HTR-8/SVneo (cell line): Measurements from ENCODE around the gene LY6G6C.

ENCODE experiments used
- DNase-seq: peaks from one replicate; pipeline ENCODE4 v3.0.0; 2011; ENCODE audit warnings: low spot score, mixed read lengths; ENCODE audit not compliant: insufficient read length
- FAIRE-seq: peaks from 2 replicates; lab custom pipeline; 2011; peaks lifted over from hg19 to GRCh38; lab: Jason Lieb, UNC

LY6G6C gene

GRCh38 chr6:31728767-31729514 is 7.4 kb upstream of the LY6G6C start, which contains the start of gene DDAH2:
TSS of gene DDAH2 (minus strand) at chr6:31729299. CDS start at chr6:31729161, 138 bp downstream.
- FAIRE-seq, result no peak
- DNase-seq, result no peak

GRCh38 chr6:31727717-31728671 is 6.4 kb upstream of the LY6G6C start:
- FAIRE-seq, result no peak
- DNase-seq, result no peak

DNA sequence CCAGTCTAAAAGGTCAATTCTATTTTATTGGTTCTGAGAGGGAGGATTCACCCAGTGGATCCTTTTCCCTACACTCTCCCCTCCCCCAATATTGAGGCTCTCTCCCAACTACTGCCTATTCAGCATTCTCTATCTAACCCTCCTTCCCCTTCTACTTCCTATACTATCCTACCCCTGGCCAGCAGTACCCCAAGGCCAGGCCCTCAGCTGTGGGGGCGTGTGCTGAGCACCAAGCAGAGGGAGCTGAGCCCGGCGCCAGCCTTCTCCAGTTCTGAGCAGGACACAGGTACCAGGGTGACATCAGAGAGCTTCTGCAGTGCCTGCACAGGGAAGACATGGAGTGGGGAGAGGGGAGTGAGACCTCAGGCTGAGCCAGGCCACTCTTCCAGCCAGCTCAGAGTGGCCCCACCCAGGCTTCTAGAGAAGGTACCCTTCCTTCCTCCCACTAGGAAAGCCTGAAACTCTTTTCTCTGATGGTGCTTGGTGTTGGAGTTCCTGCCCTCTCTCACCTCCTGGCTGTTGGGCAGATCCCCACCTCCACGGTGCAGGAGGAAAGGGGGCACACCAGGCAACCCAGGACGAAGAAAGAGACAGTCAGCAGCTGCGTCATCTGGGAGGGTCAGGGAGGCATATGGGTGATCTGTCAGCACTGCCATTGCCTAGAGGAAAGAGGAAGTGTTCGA is 5.6 kb upstream of the LY6G6C start:
- DNase-seq, result no peak

GRCh38 chr6:31725502-31726350 is 4.2 kb upstream of the LY6G6C start:
- DNase-seq (no peak), FAIRE-seq (no peak)

More for the DNA sequence above, 5.6 kb upstream of the LY6G6C start:
- FAIRE-seq, result no peak

DNA sequence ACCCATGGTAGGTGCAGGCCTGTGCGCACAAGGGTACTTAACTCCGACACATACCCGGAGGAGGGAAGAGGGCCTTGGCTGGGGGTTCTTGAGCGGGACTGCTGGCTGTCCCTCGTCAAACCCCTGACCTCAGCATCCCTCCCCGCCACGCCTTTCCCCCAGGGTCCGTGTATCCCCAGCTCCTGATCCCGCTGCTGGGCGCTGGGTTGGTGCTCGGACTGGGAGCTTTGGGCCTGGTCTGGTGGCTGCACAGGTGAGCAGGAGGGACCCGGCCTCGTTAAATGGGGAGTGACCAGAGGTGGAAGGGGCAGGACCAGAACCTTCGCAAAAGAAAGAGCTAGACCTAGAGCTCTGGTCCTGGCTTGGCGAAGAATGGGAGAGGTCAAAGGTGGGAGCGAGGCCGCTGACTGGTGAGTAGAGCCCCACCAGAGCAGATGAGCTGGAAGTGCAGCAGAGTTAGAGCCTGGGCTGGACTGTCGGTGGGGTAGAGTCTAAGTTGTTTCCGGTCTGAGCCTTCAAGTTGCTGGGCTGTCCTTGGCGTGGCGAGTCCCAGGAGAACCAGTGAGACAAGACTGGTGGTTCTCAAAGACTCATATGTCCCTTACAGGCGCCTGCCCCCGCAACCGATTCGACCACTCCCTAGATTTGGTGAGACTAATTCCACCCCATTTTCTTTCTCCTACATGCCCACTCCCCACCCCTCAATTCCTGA is 2.6 kb upstream of the LY6G6C start:
- no peak for DNase-seq
- no peak for FAIRE-seq

DNA sequence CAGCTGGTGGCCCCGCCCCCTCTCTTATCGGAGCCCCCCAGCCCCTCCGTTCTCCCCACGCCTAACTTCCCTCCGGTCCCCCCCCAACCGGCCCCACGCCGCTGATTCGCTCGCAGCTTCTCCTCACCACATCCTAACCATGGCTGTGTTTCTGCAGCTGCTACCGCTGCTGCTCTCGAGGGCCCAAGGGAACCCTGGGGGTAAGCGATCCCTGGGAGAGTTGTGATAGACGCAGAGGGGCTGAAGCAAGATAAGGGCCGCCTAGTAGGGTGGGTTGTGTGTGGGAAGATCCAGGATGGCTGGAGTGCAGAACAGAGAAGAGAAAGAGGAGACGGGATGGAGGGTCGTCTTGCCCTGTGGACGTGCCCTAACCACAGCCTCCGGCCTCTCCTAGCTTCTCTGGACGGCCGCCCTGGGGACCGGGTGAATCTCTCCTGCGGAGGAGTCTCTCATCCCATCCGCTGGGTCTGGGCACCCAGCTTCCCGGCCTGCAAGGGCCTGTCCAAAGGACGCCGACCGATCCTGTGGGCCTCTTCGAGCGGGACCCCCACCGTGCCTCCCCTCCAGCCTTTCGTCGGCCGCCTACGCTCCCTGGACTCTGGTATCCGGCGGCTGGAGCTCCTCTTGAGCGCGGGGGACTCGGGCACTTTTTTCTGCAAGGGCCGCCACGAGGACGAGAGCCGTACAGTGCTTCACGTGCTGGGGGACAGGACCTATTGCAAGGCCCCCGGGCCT is 1.9 kb upstream of the LY6G6C start, which contains the start of gene MPIG6B:
MPIG6B (plus strand) TSS at position 129 of the 735 bp plus-strand sequence; CDS start at position 140, 11 bp downstream.
- DNase-seq (no peak), FAIRE-seq (no peak)

DNA sequence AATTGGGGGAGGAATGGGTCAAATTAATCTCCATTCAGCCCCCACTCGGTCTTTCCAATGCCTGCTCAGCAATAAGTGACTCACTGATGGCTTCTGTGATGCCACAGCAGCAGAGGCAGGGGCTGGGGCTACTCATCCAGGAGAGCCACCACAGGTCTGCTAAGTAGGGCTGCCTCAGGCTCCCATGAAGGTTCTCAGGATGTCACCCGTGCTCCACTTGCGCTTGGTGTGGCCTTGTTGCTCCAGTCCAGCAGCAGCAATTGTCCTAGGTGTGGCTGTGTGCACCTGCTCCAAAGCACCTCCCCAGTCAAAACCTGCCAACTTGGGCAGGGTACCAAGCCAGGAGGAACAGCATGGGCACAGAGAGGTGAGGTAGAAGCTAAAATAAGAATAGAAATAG is 627 bp upstream of the LY6G6C start:
- no peak for DNase-seq

DNA sequence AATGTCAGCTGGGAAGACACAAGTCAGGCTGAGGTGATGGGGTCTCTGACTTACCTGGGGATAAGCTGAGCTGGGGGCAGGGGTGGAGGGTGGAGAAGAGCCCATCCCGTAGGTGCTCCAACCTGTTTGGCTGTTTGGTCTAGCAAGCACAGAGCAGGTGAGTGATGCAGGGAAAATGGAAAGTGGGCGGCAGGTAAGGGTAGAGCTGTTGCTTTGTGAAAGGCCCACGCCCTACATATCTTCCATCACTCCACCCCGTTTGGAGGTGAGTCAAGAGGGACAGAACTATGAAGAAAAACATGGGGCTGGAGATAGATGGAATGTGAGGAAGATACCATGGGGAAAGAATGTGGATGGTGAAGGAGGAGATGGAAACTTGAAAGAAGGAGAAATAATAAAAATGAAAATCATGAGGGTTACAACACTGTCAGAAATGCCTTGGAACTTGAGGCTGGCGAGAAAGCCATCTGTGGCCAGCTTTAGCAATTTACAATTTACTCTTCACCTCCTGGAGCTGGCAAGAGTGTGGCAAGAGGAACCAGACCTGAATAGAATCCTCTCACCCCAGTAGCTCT is 1.3 kb downstream of the LY6G6C start:
- DNase-seq (no peak), FAIRE-seq (no peak)

More for the DNA sequence above, 627 bp upstream of the LY6G6C start:
- no peak for FAIRE-seq

DNA sequence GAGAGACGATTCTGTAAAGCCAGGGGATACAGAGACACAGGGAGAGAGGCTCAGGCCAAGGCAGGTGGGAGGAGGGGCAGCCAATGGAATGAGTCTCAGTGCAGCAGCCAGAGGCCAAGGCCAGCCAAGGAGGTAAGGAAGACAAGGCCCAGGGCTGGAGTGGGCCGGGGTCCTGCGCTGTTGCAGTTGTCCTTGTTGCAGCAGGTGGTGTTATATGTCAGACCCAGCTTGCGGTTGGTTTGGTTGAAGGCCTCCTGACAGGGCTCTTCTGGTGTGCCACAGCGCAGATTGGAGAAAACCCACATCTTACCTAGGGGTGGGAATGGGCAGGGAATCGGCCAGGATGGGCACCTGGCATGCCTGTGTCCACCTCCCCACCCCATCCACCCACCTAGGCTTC is 2.5 kb downstream of the LY6G6C start:
- DNase-seq, result no peak

DNA sequence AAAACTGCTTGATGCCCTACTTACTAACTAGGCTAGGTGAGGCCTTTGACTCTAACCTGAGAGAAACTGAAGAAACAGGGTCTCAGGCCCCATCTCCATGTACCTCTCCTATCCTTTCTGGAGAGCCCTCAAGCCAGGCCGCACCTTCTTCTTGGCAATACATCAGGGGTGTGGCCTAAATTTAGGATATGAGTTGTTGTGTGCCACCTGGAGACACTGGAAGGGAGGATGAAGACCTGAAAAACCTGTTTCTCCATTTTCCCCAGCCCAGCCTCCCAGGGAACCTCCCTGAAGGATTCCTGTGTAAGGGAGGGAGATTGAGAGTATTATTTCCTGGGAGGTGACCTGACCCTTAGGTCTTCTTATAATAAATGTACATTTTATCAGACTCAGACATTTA is 3.3 kb downstream of the LY6G6C start:
- FAIRE-seq, result no peak
- DNase-seq, result no peak

More for the DNA sequence above, 2.5 kb downstream of the LY6G6C start:
- FAIRE-seq, result no peak

- no peak for DNase-seq
- FAIRE-seq, result peak; percentile 4
Observed at GRCh38 chr6:31717499-31718222, 3.9 kb downstream of the LY6G6C start.

- FAIRE-seq, result no peak
- no peak for DNase-seq
Observed at GRCh38 chr6:31715022-31715958, 6.3 kb downstream of the LY6G6C start, which contains the start of gene LY6G6D. TSS of gene LY6G6D (plus strand) at chr6:31715348. CDS start at chr6:31715356, 8 bp downstream.

- FAIRE-seq, result no peak
Observed at GRCh38 chr6:31713991-31714684, 7.4 kb downstream of the LY6G6C start.

DNA sequence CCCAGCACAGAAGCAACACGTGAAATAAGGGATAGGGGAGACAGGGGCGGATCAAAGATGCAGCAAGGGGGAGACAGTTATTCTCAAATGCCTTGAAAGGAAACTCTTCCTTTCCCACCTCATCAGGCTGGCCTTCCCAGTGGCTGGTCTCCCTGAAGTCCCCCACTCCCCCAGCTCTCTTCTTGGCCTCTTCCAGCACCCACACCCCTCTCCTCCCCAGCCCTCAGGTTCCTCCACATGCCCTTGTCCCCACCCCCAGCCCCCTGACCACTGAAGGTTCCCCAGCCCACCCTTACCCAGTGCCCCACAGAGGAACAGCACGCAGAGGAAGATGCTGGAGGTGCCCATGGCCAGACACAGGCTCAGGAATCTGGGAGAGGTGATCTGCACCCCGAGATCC is 8.1 kb downstream of the LY6G6C start:
- FAIRE-seq, result no peak
- DNase-seq, result no peak

More at GRCh38 chr6:31713991-31714684, 7.4 kb downstream of the LY6G6C start:
- DNase-seq, result no peak

DNA sequence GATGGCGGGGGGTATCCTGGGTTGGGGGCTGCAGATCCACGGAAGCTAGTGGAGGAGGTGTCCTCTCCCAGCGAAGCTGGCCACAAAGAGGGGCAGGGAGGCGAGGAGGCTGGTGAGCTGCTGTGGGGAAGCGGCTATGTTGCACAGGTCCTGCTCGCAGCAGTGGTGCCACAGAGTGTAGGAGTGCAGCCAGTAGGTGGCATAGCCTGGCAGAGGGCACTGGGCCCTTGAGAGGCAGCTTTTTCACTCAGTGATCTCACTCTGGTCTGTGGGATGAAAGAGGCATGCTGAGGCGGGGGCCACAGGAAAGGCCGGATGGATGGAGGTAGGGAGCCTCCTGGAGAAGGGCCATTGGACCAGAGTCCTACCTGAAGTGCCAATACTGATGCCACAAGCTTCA is 9.2 kb downstream of the LY6G6C start:
- peak; percentile 54 for FAIRE-seq

More for the DNA sequence above, 9.2 kb downstream of the LY6G6C start:
- DNase-seq, result no peak
